GM23338 (cell line): Measurements from ENCODE around the gene ETFA. TPM values are rescaled to one million over a fixed set of nuclear protein-coding genes. Genes with fewer than 3 reads are reported as not detected.

Source experiments
- EZH2phosphoT487 ChIP-seq: fragments of 200-600 bp; sonication (generic); IDR thresholded peaks from one replicate; pipeline ENCODE4 v1.8.1; 2018; ENCODE audit warnings: antibody characterized with exemption; ENCODE audit not compliant: unreplicated experiment
- JUNB ChIP-seq: IDR thresholded peaks from one replicate; pipeline ENCODE4 v1.6.1; 2016; ENCODE audit warnings: antibody characterized with exemption; ENCODE audit not compliant: unreplicated experiment
- POLR2AphosphoS5 ChIP-seq: IDR thresholded peaks from 2 replicates; pipeline ENCODE4 v1.6.1; 2016; ENCODE audit warnings: antibody characterized with exemption, low read depth
- REST ChIP-seq: IDR thresholded peaks from one replicate; pipeline ENCODE4 v1.6.1; 2018; ENCODE audit warnings: antibody characterized with exemption; ENCODE audit not compliant: unreplicated experiment
- ZNF114 ChIP-seq: fragments of 250-450 bp; sonication (Bioruptor Pico); IDR thresholded peaks from 2 replicates; pipeline ENCODE4 v1.5.0; 2020; ENCODE audit warnings: mild to moderate bottlenecking, moderate library complexity
- ZNF331 ChIP-seq: fragments of 250-450 bp; sonication (Bioruptor Pico); IDR thresholded peaks from 2 replicates; pipeline ENCODE4 v1.5.0; 2020; ENCODE audit warnings: low read depth, mild to moderate bottlenecking, moderate library complexity
- ZNF462 ChIP-seq: fragments of 250-450 bp; sonication (Bioruptor Pico); IDR thresholded peaks from 2 replicates; pipeline ENCODE4 v1.5.0; 2020; ENCODE audit warnings: mild to moderate bottlenecking, moderate library complexity
- polyA plus RNA-seq: library from polyadenylated mRNA; unstranded; fragments of >200 nt; fragmentation: Nextera tagmentation; extraction: Ambion mirVana; gene quantifications from 2 replicates; pipeline ENCODE4 v1.2.1, GENCODE V29; 2016
- total RNA-seq: library from RNA; depleted of rRNA; stranded (reverse); fragments of >200 nt; shearing (Covaris generic); gene quantifications from 2 replicates; pipeline ENCODE4 v1.2.3, GENCODE V29; 2014

Gene ETFA
- total and polyA plus RNA-seq, 2 experiments from 2014 or later = 52.9 to 69.1 TPM

DNA sequence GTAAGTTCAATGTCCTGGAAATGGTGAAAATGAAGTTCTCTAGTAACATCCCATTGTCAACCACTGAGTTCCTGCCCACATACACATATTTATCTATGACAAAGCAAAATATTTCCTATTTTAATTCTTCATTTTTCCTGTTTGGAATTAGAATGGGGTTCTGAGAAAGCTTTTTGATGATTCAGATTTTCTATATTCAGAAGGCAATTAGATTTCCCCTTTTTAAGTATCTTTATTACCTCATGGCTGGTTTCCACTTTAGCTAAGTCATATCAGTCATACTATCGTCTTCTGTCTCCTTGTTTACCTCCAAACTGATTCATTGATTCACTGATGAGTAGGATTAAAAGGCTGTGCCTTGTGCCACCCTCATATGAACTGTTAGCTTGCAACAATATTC lies 17.9 kb downstream of the ETFA start (continued):
- no peak for TF ChIP-seq ZNF462
- no peak for TF ChIP-seq ZNF331 (CRISPR knock-in tag)
- TF ChIP-seq EZH2phosphoT487 = no peak
- no peak for TF ChIP-seq REST
- TF ChIP-seq POLR2AphosphoS5 = no peak
- no peak for TF ChIP-seq JUNB
- TF ChIP-seq ZNF114 (CRISPR knock-in tag) = no peak
